SK-N-SH (cell line): ENCODE results near the gene CCDC148. TPM values are rescaled to one million over a fixed set of nuclear protein-coding genes. Genes with fewer than 3 reads are reported as not detected.

Experiments used
- CTCF ChIA-PET: fragments of 300-600, 350-600 bp; formaldehyde crosslinking; extraction: SDS; loops from one replicate; lab custom pipeline; 2021; lab: Yijun Ruan, JAX
- POLR2A ChIA-PET: fragments of 350-600 bp; sonication (Branson Sonifier 250); formaldehyde crosslinking; extraction: SDS; loops from one replicate; lab custom pipeline; 2020; ENCODE audit warnings: antibody characterized with exemption, inconsistent platforms; lab: Yijun Ruan, JAX
- DNase-seq: peaks from one replicate; pipeline ENCODE4 v3.0.0; 2012
- H2AFZ ChIP-seq: fragments of 200-600 bp; sonication (generic); 2 replicates; pipeline ENCODE4 v1.8.1; 2016; ENCODE audit warnings: antibody characterized with exemption, mild to moderate bottlenecking, low read depth
- H3F3A ChIP-seq: fragments of 200-600 bp; sonication (generic); replicated peaks from 2 replicates; pipeline ENCODE3; 2016; ENCODE audit warnings: antibody characterized with exemption, mild to moderate bottlenecking; ENCODE audit not compliant: insufficient read depth
- H3K27ac ChIP-seq, 2 experiments: fragments of 200-500 bp in 1 of 2; fragments of 200-600 bp in 1 of 2; sonication (Bioruptor generic) in 1 of 2; sonication (generic), shearing (Covaris generic) in 1 of 2; 2 replicates each; pipeline versions ENCODE4 v1.5.1 to v1.6.1; 2014 to 2016; ENCODE audit warnings: low read depth in 2 of 2, inconsistent platforms in 1 of 2, low read length in 1 of 2, mild to moderate bottlenecking in 1 of 2, mixed read lengths in 1 of 2
- H3K27me3 ChIP-seq: fragments of 200-600 bp; sonication (generic), shearing (Covaris generic); 2 replicates; pipeline ENCODE4 v1.6.1; 2016; ENCODE audit warnings: mixed run types; ENCODE audit not compliant: insufficient read depth
- H3K36me3 ChIP-seq, 2 experiments: fragments of 200-500 bp in 1 of 2; fragments of 200-600 bp in 1 of 2; sonication (Bioruptor generic) in 1 of 2; sonication (generic) in 1 of 2; replicated peaks in 1 of 2; 2 replicates each; pipeline versions ENCODE3 to v1.5.1; 2014 to 2016; ENCODE audit warnings: low read length in 1 of 2, mild to moderate bottlenecking in 1 of 2; ENCODE audit not compliant: insufficient read depth in 2 of 2, control insufficient read depth in 1 of 2
- H3K4me1 ChIP-seq, 2 experiments: fragments of 200-500 bp in 1 of 2; fragments of 200-600 bp in 1 of 2; sonication (Bioruptor generic) in 1 of 2; sonication (generic), shearing (Covaris generic) in 1 of 2; 2 replicates each; pipeline versions ENCODE4 v1.5.1 to v1.6.1; 2014 to 2016; ENCODE audit warnings: low read depth in 1 of 2, low read length in 1 of 2, mixed run types in 1 of 2; ENCODE audit not compliant: insufficient read depth in 2 of 2, control insufficient read depth in 1 of 2
- H3K4me2 ChIP-seq: fragments of 200-600 bp; sonication (generic), shearing (Covaris generic); 2 replicates; pipeline ENCODE4 v1.6.1; 2017; ENCODE audit warnings: mixed run types
- H3K4me3 ChIP-seq, 2 experiments: fragments of 200-500 bp in 1 of 2; fragments of 200-600 bp in 1 of 2; sonication (Bioruptor generic) in 1 of 2; sonication (generic), shearing (Covaris generic) in 1 of 2; 2 replicates each; pipeline versions ENCODE4 v1.5.1 to v1.8.1; 2014 to 2016; ENCODE audit warnings: low read depth in 2 of 2, inconsistent platforms in 1 of 2, low read length in 1 of 2, mild to moderate bottlenecking in 1 of 2, mixed read lengths in 1 of 2, moderate library complexity in 1 of 2
- H3K79me2 ChIP-seq: fragments of 200-600 bp; sonication (generic); 2 replicates; pipeline ENCODE4 v1.8.1; 2017; ENCODE audit warnings: mild to moderate bottlenecking; ENCODE audit not compliant: insufficient read depth
- H3K9ac ChIP-seq: fragments of 200-600 bp; sonication (generic); 2 replicates; pipeline ENCODE4 v1.6.1; 2017; ENCODE audit warnings: mixed run types
- H3K9me2 ChIP-seq: fragments of 200-600 bp; sonication (generic); 2 replicates; pipeline ENCODE4 v1.6.1; 2017; ENCODE audit warnings: mixed run types
- H3K9me3 ChIP-seq: fragments of 200-600 bp; sonication (generic); 2 replicates; pipeline ENCODE4 v1.6.1; 2017; ENCODE audit warnings: mixed run types, mild to moderate bottlenecking, moderate library complexity
- H4K20me1 ChIP-seq: fragments of 200-600 bp; sonication (generic); 2 replicates; pipeline ENCODE4 v1.6.1; 2017; ENCODE audit warnings: mild to moderate bottlenecking, mixed run types; ENCODE audit not compliant: insufficient read depth
- CHD2 ChIP-seq: fragments of 150-350 bp; IDR thresholded peaks from 2 replicates; pipeline ENCODE4 v1.6.1; 2018; ENCODE audit warnings: low read length; ENCODE audit not compliant: partially characterized antibody
- EZH2phosphoT487 ChIP-seq: fragments of 200-600 bp; sonication (generic); IDR thresholded peaks from 2 replicates; pipeline ENCODE4 v1.6.1; 2017; ENCODE audit warnings: low read depth, mixed run types, mild to moderate bottlenecking, antibody characterized with exemption, moderate library complexity, borderline replicate concordance
- FOXJ3 ChIP-seq: sonication (generic); formaldehyde crosslinking; IDR thresholded peaks from 2 replicates; pipeline ENCODE4 v1.5.1; 2020; ENCODE audit warnings: mild to moderate bottlenecking, missing genetic modification reagents
- GABPA ChIP-seq: IDR thresholded peaks from 2 replicates; pipeline ENCODE4 v1.4.0; 2012; ENCODE audit warnings: low read depth, mild to moderate bottlenecking
- NRF1 ChIP-seq: IDR thresholded peaks from 2 replicates; pipeline ENCODE4 v1.6.1; 2012; ENCODE audit warnings: low read depth, mild to moderate bottlenecking, low read length
- RAD21 ChIP-seq: IDR thresholded peaks from 2 replicates; pipeline ENCODE4 v1.6.1; 2012; ENCODE audit warnings: mild to moderate bottlenecking, low read length
- RXRA ChIP-seq: IDR thresholded peaks from 2 replicates; pipeline ENCODE4 v1.4.0; 2012; ENCODE audit warnings: low read depth, mild to moderate bottlenecking, borderline replicate concordance
- WGBS: methylation state at CpG from one replicate; pipeline ENCODE4 v1.1.6; 2017; ENCODE audit warnings: low lambda C conversion rate; 5-methylcytosine and 5-hydroxymethylcytosine counted together
- polyA plus RNA-seq, 3 experiments: library from polyadenylated mRNA; depleted of rRNA; stranded (reverse); fragments of >200 nt; gene quantifications; 2 replicates each; pipeline ENCODE4 v1.2.3, GENCODE V29; 2012
- TF ChIP-seq, protein P1 (sequence below): IDR thresholded peaks from 2 replicates; pipeline ENCODE4 v1.4.0; 2012; ENCODE audit warnings: low read depth
- TF ChIP-seq, protein P2 (sequence below): IDR thresholded peaks from 2 replicates; pipeline ENCODE4 v1.6.1; 2012; ENCODE audit warnings: mild to moderate bottlenecking, low read depth, low read length, moderate library complexity
- TF ChIP-seq, protein P3 (sequence below): fragments of 200-600 bp; sonication (generic); IDR thresholded peaks from 2 replicates; pipeline ENCODE4 v1.6.1; 2017; ENCODE audit warnings: antibody characterized with exemption, mild to moderate bottlenecking, moderate library complexity

The CCDC148 gene
- polyA plus RNA-seq, 1 of the 3 experiments (the other 2 are of a cell fraction) = 0.18 TPM

DNA sequence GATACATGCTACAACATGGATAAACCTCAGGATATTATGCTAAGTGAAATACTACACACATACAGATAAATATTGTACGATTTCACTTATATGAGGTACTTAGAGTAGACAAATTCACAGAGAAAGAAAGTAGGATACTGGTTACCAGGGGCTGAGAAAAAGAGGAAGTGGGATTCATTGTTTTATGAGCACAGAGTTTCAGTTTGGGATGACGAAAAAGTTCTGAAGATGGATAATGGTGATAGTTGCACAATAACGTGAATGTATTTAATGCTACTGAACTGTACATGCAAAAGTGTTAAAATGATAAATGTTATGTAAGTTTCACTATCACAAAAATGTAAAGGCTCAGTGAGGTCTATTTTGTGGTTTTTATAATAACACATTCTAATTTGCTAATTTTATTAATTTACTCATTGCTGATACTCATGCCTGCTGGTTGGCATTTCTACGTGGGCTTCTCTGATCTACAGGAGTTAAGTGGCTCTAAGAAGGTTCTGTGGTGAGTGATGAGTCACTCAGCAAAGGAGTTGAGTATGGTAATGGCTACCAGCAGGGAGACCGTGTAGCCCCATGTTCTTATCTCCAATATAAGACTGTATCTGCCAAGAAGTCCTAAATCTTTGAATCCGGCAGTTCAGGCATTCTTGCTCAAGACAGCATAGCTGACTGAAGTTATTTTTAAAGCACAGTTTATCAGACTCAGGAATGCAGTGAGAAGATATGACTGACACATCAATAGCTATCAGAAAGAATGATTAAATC is 313.8 kb downstream of the CCDC148 start:
- H2AFZ ChIP-seq = no peak overlapping the region
- H3K27me3 ChIP-seq = no peaks in the 10 kb centered on the region
- H3K36me3 ChIP-seq = no peaks in the 10 kb centered on the region
- no peak for DNase-seq
- ChIA-PET CTCF (no interaction called here), POLR2A (no interaction called here)
- H3K9me3 ChIP-seq = no peaks in the 10 kb centered on the region
- H3K27ac ChIP-seq = no peak overlapping the region
- TF ChIP-seq GABPA (no peak), RAD21 (no peak)
- TF ChIP-seq, protein P1, sequence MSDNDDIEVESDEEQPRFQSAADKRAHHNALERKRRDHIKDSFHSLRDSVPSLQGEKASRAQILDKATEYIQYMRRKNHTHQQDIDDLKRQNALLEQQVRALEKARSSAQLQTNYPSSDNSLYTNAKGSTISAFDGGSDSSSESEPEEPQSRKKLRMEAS = no peak
- TF ChIP-seq, protein P2, sequence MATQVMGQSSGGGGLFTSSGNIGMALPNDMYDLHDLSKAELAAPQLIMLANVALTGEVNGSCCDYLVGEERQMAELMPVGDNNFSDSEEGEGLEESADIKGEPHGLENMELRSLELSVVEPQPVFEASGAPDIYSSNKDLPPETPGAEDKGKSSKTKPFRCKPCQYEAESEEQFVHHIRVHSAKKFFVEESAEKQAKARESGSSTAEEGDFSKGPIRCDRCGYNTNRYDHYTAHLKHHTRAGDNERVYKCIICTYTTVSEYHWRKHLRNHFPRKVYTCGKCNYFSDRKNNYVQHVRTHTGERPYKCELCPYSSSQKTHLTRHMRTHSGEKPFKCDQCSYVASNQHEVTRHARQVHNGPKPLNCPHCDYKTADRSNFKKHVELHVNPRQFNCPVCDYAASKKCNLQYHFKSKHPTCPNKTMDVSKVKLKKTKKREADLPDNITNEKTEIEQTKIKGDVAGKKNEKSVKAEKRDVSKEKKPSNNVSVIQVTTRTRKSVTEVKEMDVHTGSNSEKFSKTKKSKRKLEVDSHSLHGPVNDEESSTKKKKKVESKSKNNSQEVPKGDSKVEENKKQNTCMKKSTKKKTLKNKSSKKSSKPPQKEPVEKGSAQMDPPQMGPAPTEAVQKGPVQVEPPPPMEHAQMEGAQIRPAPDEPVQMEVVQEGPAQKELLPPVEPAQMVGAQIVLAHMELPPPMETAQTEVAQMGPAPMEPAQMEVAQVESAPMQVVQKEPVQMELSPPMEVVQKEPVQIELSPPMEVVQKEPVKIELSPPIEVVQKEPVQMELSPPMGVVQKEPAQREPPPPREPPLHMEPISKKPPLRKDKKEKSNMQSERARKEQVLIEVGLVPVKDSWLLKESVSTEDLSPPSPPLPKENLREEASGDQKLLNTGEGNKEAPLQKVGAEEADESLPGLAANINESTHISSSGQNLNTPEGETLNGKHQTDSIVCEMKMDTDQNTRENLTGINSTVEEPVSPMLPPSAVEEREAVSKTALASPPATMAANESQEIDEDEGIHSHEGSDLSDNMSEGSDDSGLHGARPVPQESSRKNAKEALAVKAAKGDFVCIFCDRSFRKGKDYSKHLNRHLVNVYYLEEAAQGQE = no peak
- WGBS = 49% methylated on average over 6 of the region's 6 CpGs
- H3K4me2 ChIP-seq = no peak overlapping the region
- H3K4me1 ChIP-seq = no peaks in the 10 kb centered on the region
- no peaks in the 10 kb centered on the region for H3K9me2 ChIP-seq
- no peak overlapping the region for H3K4me3 ChIP-seq
- no peaks in the 10 kb centered on the region for H3K79me2 ChIP-seq
- no peaks in the 10 kb centered on the region for H4K20me1 ChIP-seq
- no peaks in the 10 kb centered on the region for H3F3A ChIP-seq
- H3K9ac ChIP-seq = no peak overlapping the region

DNA sequence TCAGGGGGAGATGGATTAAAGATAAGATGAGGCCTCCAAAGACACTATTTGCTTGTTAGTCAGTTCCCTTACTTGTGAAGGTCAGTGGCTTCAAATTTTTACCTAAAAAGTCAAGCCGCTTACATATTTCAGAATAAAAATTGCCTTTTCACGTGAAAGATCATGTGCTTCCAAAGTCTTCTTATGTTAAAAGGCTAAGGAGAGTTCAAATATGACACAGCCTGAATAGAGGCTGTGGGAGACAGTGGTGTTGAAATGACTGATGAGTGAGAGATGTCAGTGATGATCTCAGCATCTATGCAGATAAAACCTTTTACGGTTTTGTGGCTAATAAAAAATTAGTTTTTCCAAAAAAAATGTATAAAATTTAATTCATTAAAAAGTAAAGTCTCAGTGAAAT is 314.4 kb downstream of the CCDC148 start:
- TF ChIP-seq EZH2phosphoT487 = no peak
- TF ChIP-seq CHD2 = no peak
- TF ChIP-seq, protein P3, sequence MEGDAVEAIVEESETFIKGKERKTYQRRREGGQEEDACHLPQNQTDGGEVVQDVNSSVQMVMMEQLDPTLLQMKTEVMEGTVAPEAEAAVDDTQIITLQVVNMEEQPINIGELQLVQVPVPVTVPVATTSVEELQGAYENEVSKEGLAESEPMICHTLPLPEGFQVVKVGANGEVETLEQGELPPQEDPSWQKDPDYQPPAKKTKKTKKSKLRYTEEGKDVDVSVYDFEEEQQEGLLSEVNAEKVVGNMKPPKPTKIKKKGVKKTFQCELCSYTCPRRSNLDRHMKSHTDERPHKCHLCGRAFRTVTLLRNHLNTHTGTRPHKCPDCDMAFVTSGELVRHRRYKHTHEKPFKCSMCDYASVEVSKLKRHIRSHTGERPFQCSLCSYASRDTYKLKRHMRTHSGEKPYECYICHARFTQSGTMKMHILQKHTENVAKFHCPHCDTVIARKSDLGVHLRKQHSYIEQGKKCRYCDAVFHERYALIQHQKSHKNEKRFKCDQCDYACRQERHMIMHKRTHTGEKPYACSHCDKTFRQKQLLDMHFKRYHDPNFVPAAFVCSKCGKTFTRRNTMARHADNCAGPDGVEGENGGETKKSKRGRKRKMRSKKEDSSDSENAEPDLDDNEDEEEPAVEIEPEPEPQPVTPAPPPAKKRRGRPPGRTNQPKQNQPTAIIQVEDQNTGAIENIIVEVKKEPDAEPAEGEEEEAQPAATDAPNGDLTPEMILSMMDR = no peak
- no peak for TF ChIP-seq NRF1
- TF ChIP-seq FOXJ3 = no peak
- TF ChIP-seq RXRA = no peak
- 53% methylated on average over 3 of the region's 3 CpGs for WGBS

More for the DNA sequence above, 314.4 kb downstream of the CCDC148 start:
- Histone ChIP-seq H3K4me2 (no peak overlapping the region), H3K9ac (no peak overlapping the region), H3K79me2 (no peaks in the 10 kb centered on the region), H2AFZ (no peak overlapping the region), H3K4me1 (no peaks in the 10 kb centered on the region), H3K36me3 (no peaks in the 10 kb centered on the region), H3K27ac (no peak overlapping the region), H4K20me1 (no peaks in the 10 kb centered on the region), H3K9me3 (no peaks in the 10 kb centered on the region), H3F3A (no peaks in the 10 kb centered on the region), H3K9me2 (no peaks in the 10 kb centered on the region), H3K27me3 (no peaks in the 10 kb centered on the region), H3K4me3 (no peak overlapping the region)
- DNase-seq = no peak
- ChIA-PET POLR2A (no interaction called here), CTCF (no interaction called here)
